GM23338 (cell line): ENCODE data around the gene AKR1C2.

ENCODE experiments used
- CREB1 ChIP-seq: fragments of 250-450 bp; sonication (Bioruptor Pico); IDR thresholded peaks from 2 replicates; pipeline ENCODE4 v1.5.0; 2020; ENCODE audit warnings: low read depth, mild to moderate bottlenecking, moderate library complexity
- CTCF ChIP-seq, 2 experiments: fragments of 200-600 bp in 1 of 2; sonication (generic) in 1 of 2; conservative IDR thresholded peaks; 2 replicates each; pipeline versions ENCODE4 v1.5.1 to v1.6.1; 2016 to 2017; ENCODE audit warnings: antibody characterized with exemption in 2 of 2, low read depth in 2 of 2, mild to moderate bottlenecking in 2 of 2, moderate library complexity in 1 of 2
- EZH2 ChIP-seq: fragments of 200-600 bp; sonication (generic); IDR thresholded peaks from one replicate; pipeline ENCODE4 v1.8.0; 2017; ENCODE audit warnings: antibody characterized with exemption, mild to moderate bottlenecking, low read depth; ENCODE audit not compliant: unreplicated experiment
- EZH2phosphoT487 ChIP-seq: fragments of 200-600 bp; sonication (generic); IDR thresholded peaks from one replicate; pipeline ENCODE4 v1.8.1; 2018; ENCODE audit warnings: antibody characterized with exemption; ENCODE audit not compliant: unreplicated experiment
- JUNB ChIP-seq: IDR thresholded peaks from one replicate; pipeline ENCODE4 v1.6.1; 2016; ENCODE audit warnings: antibody characterized with exemption; ENCODE audit not compliant: unreplicated experiment
- NANOG ChIP-seq: IDR thresholded peaks from 2 replicates; pipeline ENCODE4 v1.6.1; 2016; ENCODE audit warnings: antibody characterized with exemption, borderline replicate concordance
- POLR2AphosphoS5 ChIP-seq: IDR thresholded peaks from 2 replicates; pipeline ENCODE4 v1.6.1; 2016; ENCODE audit warnings: antibody characterized with exemption, low read depth
- REST ChIP-seq: IDR thresholded peaks from one replicate; pipeline ENCODE4 v1.6.1; 2018; ENCODE audit warnings: antibody characterized with exemption; ENCODE audit not compliant: unreplicated experiment
- ZNF462 ChIP-seq: fragments of 250-450 bp; sonication (Bioruptor Pico); IDR thresholded peaks from 2 replicates; pipeline ENCODE4 v1.5.0; 2020; ENCODE audit warnings: mild to moderate bottlenecking, moderate library complexity
- TF ChIP-seq, protein P1 (sequence below): IDR thresholded peaks from 2 replicates; pipeline ENCODE4 v1.6.1; 2016; ENCODE audit warnings: antibody characterized with exemption

GRCh38 chr10:4990217-4990616 is 13.4 kb downstream of the AKR1C2 start:
- TF ChIP-seq CTCF (conservative IDR thresholded peaks at IDR 0.05; ENCODE audit: low read depth in 2 of 2) (no peak), ZNF462 (CRISPR knock-in tag) (no peak), POLR2AphosphoS5 (no peak), EZH2 (no peak), EZH2phosphoT487 (no peak), REST (no peak), CREB1 (CRISPR knock-in tag) (no peak), JUNB (no peak), NANOG (no peak)
- TF ChIP-seq, protein P1, sequence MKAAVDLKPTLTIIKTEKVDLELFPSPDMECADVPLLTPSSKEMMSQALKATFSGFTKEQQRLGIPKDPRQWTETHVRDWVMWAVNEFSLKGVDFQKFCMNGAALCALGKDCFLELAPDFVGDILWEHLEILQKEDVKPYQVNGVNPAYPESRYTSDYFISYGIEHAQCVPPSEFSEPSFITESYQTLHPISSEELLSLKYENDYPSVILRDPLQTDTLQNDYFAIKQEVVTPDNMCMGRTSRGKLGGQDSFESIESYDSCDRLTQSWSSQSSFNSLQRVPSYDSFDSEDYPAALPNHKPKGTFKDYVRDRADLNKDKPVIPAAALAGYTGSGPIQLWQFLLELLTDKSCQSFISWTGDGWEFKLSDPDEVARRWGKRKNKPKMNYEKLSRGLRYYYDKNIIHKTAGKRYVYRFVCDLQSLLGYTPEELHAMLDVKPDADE = no peak
